Measurements from ENCODE around the gene IL4. TPM values are rescaled to one million over a fixed set of nuclear protein-coding genes. Genes with fewer than 3 reads are reported as not detected.
"Not testable (repeated sequence)": the region's sequence is repeated elsewhere in the genome, so short reads cannot be mapped to it uniquely, and the experiment has no call there.

IL4 gene
- not detected for total RNA-seq
- long read RNA-seq = 0 reads

GRCh38 chr5:132673939-132674630, at the start of gene IL4:
TSS of gene IL4 (plus strand) at chr5:132673989. CDS start at chr5:132674051, 62 bp downstream.
- no peak for DNase-seq
- WGBS (ENCODE audit: insufficient coverage, low coverage, low lambda C conversion rate, missing lambda C conversion rate) = 77% methylated on average over 12 of the region's 14 CpGs

GRCh38 chr5:132627470-132627869, 46.3 kb upstream of the IL4 start:
- Histone ChIP-seq H3K4me1 (peaks cover 0 to 11% (median 0%) of the 10 kb centered on the region in 4 donors), H3K27me3 (no peaks in the 10 kb centered on the region), H3K27ac (no peak overlapping the region), H3K9me3 (no peaks in the 10 kb centered on the region), H3K4me3 (no peak overlapping the region), H3K36me3 (peaks cover 0 to 8% (median 3%) of the 10 kb centered on the region in 4 donors)
- intact Hi-C loops (cut with DNase I) = no loop called here
- no peak for DNase-seq
- TF ChIP-seq CTCF (IDR thresholded peaks at IDR 0.05) = no peak
- no peak for TF ChIP-seq POLR2A (IDR thresholded peaks at IDR 0.05)
- ATAC-seq = no peak
- 90% methylated on average over 2 of the region's 2 CpGs for WGBS (ENCODE audit: insufficient coverage, low coverage, low lambda C conversion rate, missing lambda C conversion rate)

More at GRCh38 chr5:132673939-132674630, at the start of gene IL4:
- Histone ChIP-seq H3K27me3 (no peaks in the 10 kb centered on the region), H3K36me3 (no peaks in the 10 kb centered on the region), H3K9me3 (no peaks in the 10 kb centered on the region), H3K27ac (no peak within 1 kb of the TSS), H3K4me3 (no peak within 1 kb of the TSS), H3K4me1 (no peaks in the 10 kb centered on the region)
- intact Hi-C loops (cut with DNase I) = no loop called here
- TF ChIP-seq CTCF (IDR thresholded peaks at IDR 0.05) (no peak), POLR2A (IDR thresholded peaks at IDR 0.05) (no peak)
- no peak for ATAC-seq

GRCh38 chr5:132628814-132629213, 45.0 kb upstream of the IL4 start:
- WGBS (ENCODE audit: insufficient coverage, low coverage, low lambda C conversion rate, missing lambda C conversion rate) = 86% methylated on average over 2 of the region's 2 CpGs

GRCh38 chr5:132629230-132629944, 44.4 kb upstream of the IL4 start:
- 92% methylated on average over 5 of the region's 5 CpGs for WGBS (ENCODE audit: insufficient coverage, low coverage, low lambda C conversion rate, missing lambda C conversion rate)
- no peaks in the 10 kb centered on the region for H3K9me3 ChIP-seq
- no peak overlapping the region for H3K4me3 ChIP-seq
- ATAC-seq = no peak
- no peak for DNase-seq
- TF ChIP-seq POLR2A (IDR thresholded peaks at IDR 0.05) (no peak), CTCF (IDR thresholded peaks at IDR 0.05) (no peak)
- H3K4me1 ChIP-seq = no peaks in the 10 kb centered on the region
- H3K27ac ChIP-seq = no peak overlapping the region
- H3K36me3 ChIP-seq = peaks cover 0 to 10% (median 3%) of the 10 kb centered on the region in 4 donors
- intact Hi-C loops (cut with DNase I) = no loop called here
- no peaks in the 10 kb centered on the region for H3K27me3 ChIP-seq

More at GRCh38 chr5:132628814-132629213, 45.0 kb upstream of the IL4 start:
- no peaks in the 10 kb centered on the region for H3K27me3 ChIP-seq
- H3K4me1 ChIP-seq = no peaks in the 10 kb centered on the region
- peaks cover 0 to 8% (median 3%) of the 10 kb centered on the region in 4 donors for H3K36me3 ChIP-seq
- no peak for TF ChIP-seq CTCF (IDR thresholded peaks at IDR 0.05)
- TF ChIP-seq POLR2A (IDR thresholded peaks at IDR 0.05) = no peak
- no peaks in the 10 kb centered on the region for H3K9me3 ChIP-seq
- H3K4me3 ChIP-seq = no peak overlapping the region
- H3K27ac ChIP-seq = no peak overlapping the region
- no peak for DNase-seq
- no peak for ATAC-seq
- intact Hi-C loops (cut with DNase I) = no loop called here

- H3K27me3 ChIP-seq; H3K27ac ChIP-seq; H3K4me1 ChIP-seq; ATAC-seq; H3K9me3 ChIP-seq; H3K4me3 ChIP-seq; intact Hi-C loops (cut with DNase I); DNase-seq: not testable (repeated sequence)
- peaks cover 0 to 27% (median 14%) of the 10 kb centered on the region in 4 donors for H3K36me3 ChIP-seq
- 95% methylated on average over 4 of the region's 4 CpGs for WGBS (ENCODE audit: insufficient coverage, low coverage, low lambda C conversion rate, missing lambda C conversion rate)
These were observed 40.2 kb upstream of the IL4 start for GRCh38 chr5:132633587-132633986.

All from right lobe of liver (tissue), 6 donors.